GF-D8 (cell line): Measurements from ENCODE around the gene IPO13.

ENCODE experiments used
- DNase-seq: peaks from one replicate; lab custom pipeline; 2025; lab: John Stamatoyannopoulos, UW

Gene IPO13

GRCh38 chr1:43949678-43950077 lies 2.9 kb downstream of the IPO13 start:
- no peak for DNase-seq

GRCh38 chr1:43951021-43951985 lies 4.6 kb downstream of the IPO13 start:
- DNase-seq, result no peak

GRCh38 chr1:43952731-43953346 lies 6.1 kb downstream of the IPO13 start:
- DNase-seq, result no peak

- no peak for DNase-seq
These were observed 6.6 kb downstream of the IPO13 start for GRCh38 chr1:43953361-43953760.

GRCh38 chr1:43954036-43954435 lies 7.3 kb downstream of the IPO13 start:
- no peak for DNase-seq

GRCh38 chr1:43956234-43956633 lies 9.5 kb downstream of the IPO13 start:
- no peak for DNase-seq

GRCh38 chr1:43957407-43958040 lies 10.8 kb downstream of the IPO13 start:
- DNase-seq, result no peak

GRCh38 chr1:43958351-43959255 lies 11.9 kb downstream of the IPO13 start:
- no peak for DNase-seq

- DNase-seq, result no peak
These were observed 14.0 kb downstream of the IPO13 start for GRCh38 chr1:43960798-43961197.

- no peak for DNase-seq
These were observed 14.9 kb downstream of the IPO13 start for GRCh38 chr1:43961692-43962091.

- DNase-seq, result no peak
These were observed 15.6 kb downstream of the IPO13 start for GRCh38 chr1:43962324-43962723.

GRCh38 chr1:43963006-43963405 lies 16.3 kb downstream of the IPO13 start:
- DNase-seq, result no peak

GRCh38 chr1:43963890-43964289 lies 17.1 kb downstream of the IPO13 start:
- DNase-seq, result no peak

- DNase-seq, result no peak
These were observed 18.6 kb downstream of the IPO13 start for GRCh38 chr1:43965316-43965715.

GRCh38 chr1:43968348-43968948 lies 21.7 kb downstream of the IPO13 start:
- DNase-seq, result no peak

- DNase-seq, result no peak
These were observed 22.6 kb downstream of the IPO13 start for GRCh38 chr1:43969416-43969745.

GRCh38 chr1:43969746-43970466 lies 23.2 kb downstream of the IPO13 start, which contains the start of gene DPH2:
TSS of gene DPH2 (plus strand) at chr1:43970010. CDS start at chr1:43970176, 166 bp downstream.
- peak; percentile 87 for DNase-seq

- no peak for DNase-seq
These were observed 23.8 kb downstream of the IPO13 start for GRCh38 chr1:43970502-43970901.

GRCh38 chr1:43970911-43971310 lies 24.2 kb downstream of the IPO13 start:
- DNase-seq, result no peak

GRCh38 chr1:43971336-43971980 lies 24.7 kb downstream of the IPO13 start:
- DNase-seq, result no peak
